Measurements from ENCODE around the gene PDXDC1.
"Not testable (repeated sequence)": the region's sequence is repeated elsewhere in the genome, so short reads cannot be mapped to it uniquely, and the experiment has no call there.

The PDXDC1 gene

DNA sequence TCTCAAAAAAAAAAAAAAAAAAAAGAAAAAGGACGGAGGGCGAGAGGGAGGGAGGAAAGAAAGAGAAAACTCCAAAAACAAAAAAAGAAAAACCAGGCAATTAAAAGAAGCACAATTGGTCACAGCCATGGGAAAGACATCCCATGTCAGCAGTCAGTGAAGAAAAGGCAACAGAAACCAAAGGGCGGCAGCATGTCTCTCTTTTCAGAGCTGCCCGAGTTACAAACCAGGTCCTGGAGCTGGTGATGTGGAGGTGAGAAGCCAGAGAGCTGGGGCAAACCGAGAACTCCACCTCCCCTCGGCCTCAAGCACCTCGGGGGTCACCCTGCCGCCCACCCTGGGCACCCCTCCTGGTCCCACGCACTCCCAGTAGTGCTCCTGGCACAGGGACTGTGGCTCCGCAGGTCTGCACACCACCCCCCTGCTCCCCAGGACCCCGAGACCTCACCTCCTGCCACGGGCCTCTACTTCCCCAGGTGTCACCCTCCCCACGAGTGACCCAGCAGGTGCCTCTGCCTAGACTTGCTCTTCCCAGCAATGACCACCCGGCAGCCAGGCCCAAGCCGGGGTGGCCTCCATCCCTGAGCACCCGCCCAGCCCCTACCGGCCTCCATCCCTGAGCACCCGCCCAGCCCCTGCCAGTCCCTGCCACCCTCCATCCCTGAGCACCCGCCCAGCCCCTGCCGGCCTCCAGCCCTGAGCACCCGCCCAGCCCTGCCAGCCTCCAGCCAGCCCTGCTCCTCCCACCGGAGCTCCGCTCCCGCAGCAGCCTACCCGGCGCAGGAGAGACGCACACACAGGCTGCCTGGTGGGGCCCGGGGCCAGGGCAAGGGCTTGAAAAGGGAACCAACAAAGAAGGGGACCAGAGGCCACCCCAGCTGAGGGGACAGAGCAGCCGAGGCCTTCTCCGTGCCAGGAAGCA lies 165.9 kb downstream of the PDXDC1 start:
- DNase-seq, result not testable (repeated sequence)

DNA sequence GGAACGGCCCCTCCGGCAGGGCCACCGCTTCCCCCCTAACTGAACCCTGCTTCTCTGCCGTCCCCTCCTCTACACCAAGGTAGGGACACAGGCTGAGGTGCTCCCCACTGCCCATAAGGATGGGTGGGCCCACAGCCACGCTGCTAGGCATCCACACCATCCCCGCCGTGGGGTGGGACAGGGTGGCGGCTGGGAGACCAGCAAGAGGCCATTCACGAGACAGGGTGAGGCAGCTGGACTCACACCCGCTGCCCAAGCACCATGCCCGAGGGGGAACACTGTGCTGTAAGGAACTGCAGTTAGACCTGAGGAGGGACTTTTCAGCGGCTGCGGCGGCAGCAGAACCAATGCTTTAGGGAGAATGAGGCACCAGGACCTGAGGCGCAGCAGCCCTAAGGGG lies 166.8 kb downstream of the PDXDC1 start:
- no peak for DNase-seq

DNA sequence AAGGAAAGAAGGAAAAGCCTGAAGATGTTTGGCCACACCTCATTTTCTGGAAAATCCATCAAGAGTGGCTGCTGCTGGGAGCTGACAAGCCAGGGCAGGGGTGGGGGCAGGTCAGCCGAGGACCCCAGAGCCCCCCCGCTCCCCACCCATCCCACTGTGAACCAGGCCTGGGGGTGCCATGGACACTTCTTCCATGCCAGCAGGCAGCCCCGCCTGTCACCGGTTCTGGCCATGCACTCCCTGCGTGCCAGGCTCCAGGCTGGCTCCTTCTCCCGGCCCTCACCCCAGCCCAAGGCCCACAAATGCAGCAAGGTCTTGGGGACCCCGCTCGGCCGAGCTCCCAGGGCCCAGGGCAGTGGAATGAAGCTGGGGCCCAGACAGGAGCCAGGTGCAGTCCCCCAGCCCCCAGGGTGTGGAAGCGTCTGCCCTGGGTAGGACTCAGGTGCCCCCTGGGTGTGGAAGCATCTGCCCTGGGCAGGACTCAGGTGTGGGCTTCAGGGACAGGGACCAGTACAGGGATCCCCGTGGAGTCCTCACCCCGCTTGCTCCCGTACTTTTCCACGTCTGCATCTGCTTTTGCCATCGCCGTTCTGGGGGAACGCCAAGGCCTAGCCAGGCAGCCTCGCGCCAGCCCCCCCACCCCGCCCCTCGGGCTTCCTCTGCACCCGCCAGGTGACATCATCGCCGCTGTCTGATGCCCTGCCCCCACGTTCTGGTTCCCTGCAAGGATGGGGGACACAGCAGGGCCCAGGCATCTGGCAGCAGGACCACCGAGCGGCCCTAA lies 167.5 kb downstream of the PDXDC1 start:
- not testable (repeated sequence) for DNase-seq

DNA sequence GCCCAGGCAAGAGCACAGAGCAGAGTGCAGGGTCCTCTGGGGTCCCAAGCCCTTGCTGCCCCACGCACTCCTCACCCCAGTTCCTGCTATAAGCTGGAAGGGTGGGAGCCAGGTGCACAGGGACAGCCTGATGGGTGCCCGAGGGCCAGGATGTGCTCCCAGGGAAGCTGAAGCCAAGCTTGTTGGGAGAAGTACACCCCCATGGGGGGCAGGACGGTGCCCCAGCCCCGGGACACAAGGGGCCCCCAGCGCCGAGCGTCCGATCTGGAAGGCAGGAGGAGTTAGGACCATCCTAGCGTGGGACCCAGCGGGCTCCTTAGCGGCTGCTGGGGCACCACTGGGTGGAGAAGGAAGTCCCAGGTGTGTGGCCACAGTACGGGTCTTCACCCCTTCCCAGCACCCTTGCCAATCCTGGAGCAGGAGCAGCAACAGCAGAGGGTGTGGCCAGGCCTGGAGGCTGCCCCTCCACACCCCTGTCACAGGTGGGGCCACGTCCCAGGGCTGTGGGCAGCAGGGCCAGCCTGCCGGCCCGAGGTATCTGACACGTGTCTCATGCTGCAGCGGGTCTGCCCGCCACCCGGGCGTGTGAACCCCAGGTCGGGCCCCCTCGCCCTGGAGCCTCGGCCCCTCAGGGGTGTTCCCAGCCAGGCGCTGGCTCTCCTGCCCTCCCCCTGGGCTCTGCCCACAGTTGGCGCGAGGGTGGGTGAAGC lies 168.2 kb downstream of the PDXDC1 start:
- not testable (repeated sequence) for DNase-seq

DNA sequence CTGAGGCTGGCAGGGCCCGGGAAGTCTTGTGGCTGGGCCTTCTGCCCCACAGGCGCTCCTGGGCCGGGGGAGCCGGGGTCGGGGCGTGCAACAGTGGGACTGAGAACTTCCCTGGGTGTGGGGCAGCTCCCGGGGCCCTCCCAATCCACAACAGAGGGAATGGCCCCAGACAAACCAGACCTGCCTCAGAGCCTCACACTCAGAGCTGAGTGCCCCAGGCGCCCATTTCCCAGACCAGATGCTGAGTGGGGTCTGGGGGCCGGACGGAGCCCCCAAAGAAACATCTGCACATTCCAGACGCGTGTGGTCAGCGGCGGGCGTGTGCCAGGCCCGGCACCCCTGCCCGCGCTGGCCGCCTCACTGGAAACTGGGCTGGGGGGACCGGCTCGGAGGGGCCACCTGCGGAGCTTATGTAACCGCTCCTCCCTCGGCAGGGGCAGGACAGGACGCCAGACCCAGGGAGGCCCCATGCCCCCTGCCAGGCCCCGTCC lies 168.8 kb downstream of the PDXDC1 start:
- not testable (repeated sequence) for DNase-seq

DNA sequence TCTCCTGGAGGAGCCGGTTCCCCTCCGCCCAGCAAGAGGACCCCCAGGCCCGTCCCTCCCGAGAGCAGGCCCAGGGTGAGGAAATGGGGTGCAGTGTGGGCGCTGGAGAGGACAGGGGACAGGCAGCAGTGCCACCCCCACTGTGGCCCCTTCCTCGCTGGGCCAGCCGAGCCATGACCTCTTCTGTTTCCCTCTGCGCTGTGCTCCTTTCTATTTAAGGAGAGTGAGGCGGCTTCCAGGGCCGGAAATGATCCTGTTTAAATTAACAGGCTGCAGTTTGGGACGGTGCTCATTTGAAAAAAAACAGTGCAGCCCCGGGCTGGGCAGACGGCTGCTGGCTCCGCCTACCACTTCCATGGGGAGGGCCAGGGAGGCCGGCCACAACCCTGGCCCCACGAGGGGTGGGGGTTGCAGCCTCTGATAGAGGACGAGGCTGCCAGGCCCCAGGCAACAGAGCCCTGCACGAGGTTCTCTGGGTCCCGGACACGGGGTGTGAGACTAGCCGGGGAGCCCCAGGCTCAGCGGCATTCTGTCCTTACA lies 169.3 kb downstream of the PDXDC1 start:
- DNase-seq, result not testable (repeated sequence)

DNA sequence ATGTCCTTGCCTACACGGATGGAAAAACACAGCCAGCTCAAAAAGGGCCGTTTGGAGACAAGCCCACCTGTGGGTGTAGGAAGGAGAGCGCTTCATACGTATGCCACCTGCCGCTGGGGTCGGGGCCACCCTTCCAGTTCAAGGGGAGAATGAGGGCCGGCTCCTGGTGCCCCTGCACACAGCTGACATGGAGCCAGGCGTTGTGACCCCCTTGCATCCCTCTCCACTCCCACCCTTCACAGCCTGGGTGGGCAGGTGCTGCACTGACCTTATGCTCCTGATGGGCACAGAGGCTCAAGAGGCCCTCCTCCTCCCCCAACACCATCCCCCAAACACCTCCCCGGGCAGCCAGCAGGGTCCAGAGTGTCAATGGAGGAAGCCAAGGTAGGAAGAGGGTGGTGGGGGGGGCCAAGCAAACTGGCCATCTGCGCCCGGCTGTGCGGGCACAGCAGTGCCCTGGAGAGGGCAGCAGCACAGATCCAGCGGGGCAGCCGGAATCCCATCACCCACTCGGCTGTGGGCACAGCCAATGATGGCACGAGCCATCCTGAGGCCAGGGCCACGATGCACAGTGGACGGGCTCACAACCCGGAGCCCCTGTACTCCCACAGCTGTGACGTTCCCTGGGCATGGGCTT lies 170.1 kb downstream of the PDXDC1 start:
- DNase-seq, result not testable (repeated sequence)

DNA sequence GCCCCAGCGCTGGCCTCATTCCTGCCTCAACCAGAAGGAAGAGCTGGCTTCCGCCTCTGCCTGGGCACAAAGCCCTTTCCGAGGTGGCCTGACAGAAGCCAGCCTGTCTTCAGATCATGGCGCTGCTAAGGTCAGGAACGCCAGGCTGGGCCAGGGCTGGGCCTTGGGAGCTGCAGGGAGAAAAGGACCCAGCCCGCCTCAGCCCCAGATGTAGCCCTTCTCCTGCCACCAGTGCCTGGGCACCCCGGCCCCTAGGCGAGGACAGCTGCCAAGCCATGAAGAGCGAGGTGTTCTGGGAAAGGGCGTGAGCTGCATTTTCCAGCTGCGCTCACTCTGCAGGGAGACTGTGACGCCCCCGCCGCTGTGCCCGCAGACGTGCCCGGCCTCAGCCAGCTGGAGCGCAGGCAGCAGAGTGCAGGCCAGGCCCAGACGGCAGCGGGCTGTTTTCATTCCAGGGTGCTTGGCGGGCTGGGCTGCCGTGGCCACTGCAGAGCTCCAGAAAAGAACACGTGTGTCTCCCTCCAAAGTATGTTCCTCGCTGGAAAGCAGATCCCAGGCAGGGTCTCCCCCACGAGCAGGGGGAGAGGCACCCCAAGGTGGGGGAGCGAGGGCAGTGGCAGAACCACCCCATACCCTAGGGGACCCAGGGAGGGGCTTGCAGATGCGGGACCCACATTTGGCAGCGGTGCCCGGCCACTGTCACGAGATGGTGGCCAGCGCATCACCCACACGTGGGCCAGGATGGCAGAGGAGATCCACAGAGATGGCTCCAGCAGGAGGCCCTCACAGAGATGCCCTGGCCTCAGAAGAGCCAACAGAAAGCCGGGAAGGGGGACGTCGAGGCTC lies 170.8 kb downstream of the PDXDC1 start:
- not testable (repeated sequence) for DNase-seq

DNA sequence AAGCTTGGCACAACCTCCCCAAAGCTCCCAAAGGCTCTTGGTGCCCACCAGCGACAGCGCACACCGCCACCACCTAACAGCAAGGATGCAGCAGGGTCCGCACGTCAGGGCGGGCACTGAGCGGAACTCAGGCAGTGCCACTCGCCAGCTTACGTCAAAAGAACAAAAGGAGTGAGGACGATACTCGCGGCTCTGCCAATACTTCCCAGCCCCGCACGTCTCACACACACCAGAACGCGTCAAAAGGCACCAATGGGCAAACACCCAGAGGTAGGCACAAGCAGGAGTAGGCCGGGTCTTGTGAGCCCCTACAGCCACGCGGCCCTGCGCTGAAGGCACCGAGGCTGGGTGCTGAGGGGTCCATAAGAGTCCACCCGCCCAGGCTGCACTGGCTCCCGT lies 171.4 kb downstream of the PDXDC1 start:
- not testable (repeated sequence) for DNase-seq

DNA sequence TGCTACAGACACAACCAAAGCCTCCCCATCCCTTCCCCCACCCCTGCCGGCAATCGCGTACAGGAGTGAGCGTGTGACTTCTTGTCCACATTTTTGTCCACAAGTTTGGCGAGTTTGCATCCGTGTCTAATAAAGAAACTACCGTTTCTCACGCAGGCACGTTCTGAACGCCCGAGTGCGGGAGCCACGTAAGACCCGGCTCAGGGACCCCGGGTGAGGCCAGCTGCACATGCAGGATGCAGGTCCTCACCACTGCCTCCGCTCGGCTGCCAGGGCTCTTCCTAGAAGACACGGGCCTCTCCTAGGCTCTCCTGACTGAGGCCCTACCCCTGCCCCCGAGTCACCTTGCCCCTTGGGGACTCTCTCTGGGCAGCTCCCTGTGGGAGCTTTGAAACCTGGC lies 174.0 kb downstream of the PDXDC1 start:
- not testable (repeated sequence) for DNase-seq

DNA sequence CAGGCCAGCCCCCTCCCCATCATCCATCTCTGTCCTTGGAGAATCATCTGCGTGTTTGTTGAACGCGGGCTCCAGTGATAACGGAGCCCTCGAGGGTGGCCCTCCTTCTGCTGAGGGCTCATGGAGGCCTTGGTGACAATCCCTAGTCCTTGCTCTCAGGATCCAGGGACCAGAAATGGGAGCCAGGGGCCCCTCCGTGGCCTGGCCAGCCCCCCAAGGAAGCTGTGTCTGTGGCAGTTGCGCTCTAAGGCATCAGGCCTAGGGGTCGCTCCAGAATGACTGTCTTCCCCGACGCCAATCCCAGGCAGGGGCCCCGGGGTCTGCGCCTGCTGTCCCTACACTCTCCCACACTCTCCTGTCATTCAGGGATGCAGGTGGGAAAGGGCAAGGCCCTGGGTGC lies 174.4 kb downstream of the PDXDC1 start:
- not testable (repeated sequence) for DNase-seq

DNA sequence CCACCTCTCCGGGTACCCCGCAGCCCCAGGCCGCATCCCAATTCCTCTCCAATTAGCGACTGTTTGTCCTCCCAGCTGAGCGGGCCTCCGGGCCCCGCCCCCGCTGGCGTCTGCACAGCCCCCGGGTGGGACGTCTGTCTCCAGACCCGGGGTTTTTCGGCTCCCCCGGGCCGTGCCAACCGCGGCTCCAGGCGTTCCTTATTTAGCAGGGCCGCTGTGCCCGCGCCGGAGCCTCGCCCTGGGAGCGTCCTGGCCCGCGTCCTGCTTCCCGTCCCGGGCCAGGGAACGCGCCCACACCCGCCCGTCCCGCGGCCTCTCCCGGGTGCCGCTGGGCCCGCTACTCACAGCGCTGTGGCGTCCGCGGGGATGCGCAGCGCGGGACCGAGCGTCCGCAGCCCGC lies 179.2 kb downstream of the PDXDC1 start:
- not testable (repeated sequence) for DNase-seq

DNA sequence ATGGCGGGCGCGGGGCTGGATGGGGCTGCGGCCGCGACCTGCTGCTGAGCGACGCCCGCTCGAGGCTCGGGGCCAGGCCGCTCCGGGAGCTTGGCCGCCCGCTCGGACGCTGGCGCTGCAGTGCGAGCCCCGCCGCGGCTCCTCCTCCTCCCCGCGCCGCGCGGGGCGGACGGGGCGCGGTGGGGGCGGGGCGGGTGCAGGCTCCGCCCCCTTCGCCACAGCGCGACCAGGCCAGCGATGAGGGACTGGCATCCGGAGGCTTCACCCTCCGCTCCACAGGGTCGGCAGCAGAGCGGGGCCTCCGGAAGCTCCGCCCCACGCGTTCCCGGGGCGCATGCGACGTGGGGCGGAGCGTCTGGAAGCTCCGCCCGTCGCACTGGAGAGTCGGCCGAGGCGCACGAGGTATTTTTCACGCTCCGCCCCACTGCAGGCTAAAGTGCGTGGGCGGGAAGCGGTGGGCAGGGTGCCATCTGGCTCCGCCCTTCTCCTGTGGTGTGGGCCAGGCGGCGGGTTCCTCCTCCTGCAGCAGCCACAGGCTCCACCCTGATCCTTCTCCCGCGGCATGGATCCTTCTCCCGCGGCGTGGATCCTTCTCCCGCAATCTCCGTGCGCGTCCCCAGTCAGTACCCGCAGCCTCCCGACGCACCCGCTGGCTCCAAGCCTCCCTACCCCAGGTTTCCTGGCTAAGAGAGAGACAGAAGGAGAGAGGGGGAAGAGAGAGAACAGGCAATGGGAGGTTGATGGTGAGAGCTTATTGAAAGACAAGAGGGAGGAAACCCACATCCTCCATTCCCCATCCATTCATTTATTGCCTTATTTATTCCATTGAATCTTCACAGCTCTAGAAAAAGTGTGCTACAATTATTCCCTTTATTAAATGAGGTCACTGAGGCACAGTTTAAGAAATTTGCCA lies 180.1 kb downstream of the PDXDC1 start:
- peak; percentile 76 for DNase-seq

DNA sequence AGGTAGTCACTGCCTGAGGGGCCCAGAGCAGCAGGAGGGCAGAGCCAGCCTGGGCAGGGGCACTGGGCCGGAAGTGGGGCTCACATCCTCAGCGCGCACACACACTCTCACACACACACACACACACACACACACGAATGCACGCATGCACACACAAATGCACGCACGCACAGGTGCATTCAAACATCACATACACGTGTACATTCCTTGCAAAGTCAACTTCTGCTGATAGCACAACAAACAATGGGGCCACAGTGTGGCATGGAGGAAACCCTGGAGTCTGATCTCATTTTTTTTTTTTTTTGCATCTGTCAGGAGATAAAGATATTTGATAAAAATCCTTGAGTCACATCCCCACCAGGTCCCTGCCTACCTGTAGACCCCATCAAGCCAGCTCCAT lies 182.8 kb downstream of the PDXDC1 start:
- DNase-seq, result not testable (repeated sequence)

DNA sequence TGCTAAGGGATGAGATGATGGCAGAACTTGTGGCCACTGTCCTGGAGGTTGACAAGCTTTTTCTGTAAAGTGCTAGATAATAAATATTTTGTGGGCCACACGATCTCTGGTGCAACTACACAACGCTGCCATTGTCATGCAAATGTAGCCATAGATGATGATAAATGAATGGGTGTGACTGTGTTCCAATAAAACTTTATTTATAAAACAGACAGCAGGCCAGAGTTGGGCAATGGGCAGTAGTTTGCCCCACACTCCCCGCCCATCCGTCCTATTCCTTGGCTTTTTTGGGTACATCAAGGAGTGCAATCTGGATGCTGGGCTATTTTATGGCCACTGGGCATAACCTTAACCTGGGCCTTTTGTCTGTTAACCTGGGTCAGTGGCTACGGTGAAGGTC lies 184.8 kb downstream of the PDXDC1 start:
- DNase-seq, result not testable (repeated sequence)

DNA sequence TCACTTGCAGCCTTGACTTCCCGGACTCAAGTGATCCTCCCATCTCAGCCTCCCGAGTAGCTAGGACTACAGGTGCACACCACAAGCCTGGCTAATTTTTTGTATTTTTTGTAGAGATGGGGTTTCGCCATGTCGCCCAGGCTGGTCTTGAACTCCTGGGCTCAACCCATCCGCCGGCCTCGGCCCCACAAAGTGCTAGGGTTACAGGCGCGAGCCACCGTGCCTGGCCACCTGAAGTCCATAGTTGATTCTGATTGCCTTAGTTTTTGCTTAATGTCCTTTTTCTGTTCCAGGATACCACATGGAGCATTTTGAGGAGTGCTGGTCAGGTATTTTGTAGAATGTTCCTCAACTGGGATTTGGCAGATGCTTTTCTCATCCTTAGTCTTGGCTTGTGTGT lies 185.7 kb downstream of the PDXDC1 start:
- not testable (repeated sequence) for DNase-seq

DNA sequence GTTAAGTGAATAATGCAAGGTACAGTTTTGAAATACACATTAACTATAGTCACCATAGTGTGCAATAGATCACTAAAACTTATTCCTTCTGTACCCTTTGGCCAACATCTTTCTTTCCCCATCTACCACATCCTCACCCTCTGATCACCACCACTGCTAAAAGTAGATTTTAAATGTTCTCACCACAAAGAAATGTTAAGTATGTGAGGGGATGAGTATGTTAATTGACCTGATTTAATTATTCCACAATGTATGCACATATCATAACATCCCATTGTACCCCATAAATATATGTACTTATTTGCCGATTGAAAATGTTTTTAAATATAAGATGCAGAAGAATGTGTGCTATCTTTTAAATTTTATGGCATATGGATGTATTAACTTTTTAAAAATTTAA lies 188.2 kb downstream of the PDXDC1 start:
- not testable (repeated sequence) for DNase-seq

DNA sequence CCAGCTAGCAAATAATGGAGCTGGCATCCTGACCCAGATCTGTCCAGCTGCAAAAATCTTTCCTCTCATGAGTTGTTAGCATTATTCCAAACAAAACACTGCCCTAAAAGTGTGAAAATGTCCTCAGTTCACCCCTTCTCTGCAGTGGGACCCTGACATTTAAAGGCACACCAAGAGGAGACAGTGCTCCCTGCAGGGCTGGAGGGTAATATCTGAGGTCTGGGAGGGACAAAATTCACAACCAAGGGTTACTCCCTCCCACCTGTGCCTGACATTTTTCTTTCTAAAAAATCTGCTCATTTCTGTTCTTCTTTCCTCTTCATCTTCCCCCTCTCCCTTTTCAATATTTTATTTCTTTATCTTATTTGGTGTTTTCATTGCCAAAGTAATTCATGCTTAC lies 191.4 kb downstream of the PDXDC1 start:
- DNase-seq, result not testable (repeated sequence)

DNA sequence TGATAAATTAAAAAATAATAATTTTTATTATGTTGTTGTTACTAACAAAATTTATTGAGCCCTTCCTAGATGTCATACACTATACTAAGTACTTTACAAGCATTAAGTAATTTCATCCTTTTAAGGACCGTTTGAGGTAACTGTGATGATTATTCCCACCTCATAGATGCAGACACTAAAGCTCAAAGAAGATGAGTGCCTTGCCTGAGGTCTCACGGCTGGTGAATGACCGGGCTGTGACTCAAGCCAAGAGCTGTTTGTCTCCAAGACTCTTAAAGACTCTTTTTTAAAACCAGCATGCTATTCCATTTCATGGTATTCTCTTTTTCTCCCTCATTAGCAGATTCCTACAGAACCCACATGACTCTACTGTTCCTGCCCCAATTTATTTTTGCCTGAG lies 193.5 kb downstream of the PDXDC1 start:
- DNase-seq, result not testable (repeated sequence)

All from NCI-H1105 (cell line).